C1 segment of cervical spinal cord (tissue), 14 donors: ENCODE measurements around the gene PLCH1.

ENCODE experiments used
- DNase-seq, 14 donors: peaks; one replicate each; lab custom pipeline; 2025; lab: John Stamatoyannopoulos, UW

The PLCH1 gene

GRCh38 chr3:155385896-155386625 is 358.8 kb downstream of the PLCH1 start:
- no peak for DNase-seq

- DNase-seq: peak in 7 of 14 donors; percentile 6 to 47 (median 21)
Measured at GRCh38 chr3:155382396-155383042, 362.4 kb downstream of the PLCH1 start.

- DNase-seq: no peak
Measured at GRCh38 chr3:155377847-155378246, 367.0 kb downstream of the PLCH1 start.

GRCh38 chr3:155377071-155377470 is 367.8 kb downstream of the PLCH1 start:
- DNase-seq: no peak

GRCh38 chr3:155372281-155372680 is 372.6 kb downstream of the PLCH1 start:
- DNase-seq: no peak

GRCh38 chr3:155370764-155371503 is 373.9 kb downstream of the PLCH1 start:
- DNase-seq: no peak

GRCh38 chr3:155370198-155370597 is 374.7 kb downstream of the PLCH1 start:
- peak in 4 of 14 donors; percentile 14 to 23 (median 16) for DNase-seq

GRCh38 chr3:155369735-155370134 is 375.1 kb downstream of the PLCH1 start:
- no peak for DNase-seq

- no peak for DNase-seq
Measured at GRCh38 chr3:155369244-155369643, 375.6 kb downstream of the PLCH1 start.

GRCh38 chr3:155368786-155369185 is 376.1 kb downstream of the PLCH1 start:
- DNase-seq: no peak

- no peak for DNase-seq
Measured at GRCh38 chr3:155367506-155367905, 377.4 kb downstream of the PLCH1 start.

- DNase-seq: no peak
Measured at GRCh38 chr3:155365178-155365783, 379.6 kb downstream of the PLCH1 start.

GRCh38 chr3:155364492-155364891 is 380.4 kb downstream of the PLCH1 start:
- DNase-seq: no peak

GRCh38 chr3:155363690-155364070 is 381.2 kb downstream of the PLCH1 start:
- no peak for DNase-seq

GRCh38 chr3:155362808-155363689 is 381.8 kb downstream of the PLCH1 start:
- DNase-seq: no peak

- no peak for DNase-seq
Measured at GRCh38 chr3:155360281-155360680, 384.6 kb downstream of the PLCH1 start.

GRCh38 chr3:155356594-155357370 is 388.1 kb downstream of the PLCH1 start:
- no peak for DNase-seq

GRCh38 chr3:155354658-155355057 is 390.2 kb downstream of the PLCH1 start:
- no peak for DNase-seq

- peak in 1 of 14 donors; percentile 5 for DNase-seq
Measured at GRCh38 chr3:155352900-155353490, 391.9 kb downstream of the PLCH1 start.

- DNase-seq: no peak
Measured at GRCh38 chr3:155350571-155350970, 394.3 kb downstream of the PLCH1 start.
